Calu3 (cell line): Measurements from ENCODE around the gene MTERF4. TPM values are rescaled to one million over a fixed set of nuclear protein-coding genes. Genes with fewer than 3 reads are reported as not detected.

Experiments used
- BruUV-seq: library from RNA; stranded (reverse); fragments of 400-500 nt; replicated peaks from 2 replicates; lab custom pipeline; 2021; lab: Mats Ljungman, UMichigan
- CTCF ChIA-PET: fragments of 300-600 bp; sonication (Branson Sonifier 250); formaldehyde crosslinking; loops from one replicate; lab custom pipeline; 2022; ENCODE audit warnings: antibody characterized with exemption; lab: Charles Lee
- DNase-seq: peaks from one replicate; pipeline ENCODE4 v3.0.0; 2022
- H3K27ac Mint-ChIP-seq: one replicate; pipeline ENCODE4 v1.8.0; 2022; ENCODE audit warnings: mixed read lengths; ENCODE audit not compliant: unreplicated experiment
- H3K27me3 Mint-ChIP-seq: one replicate; pipeline ENCODE4 v1.8.0; 2022; ENCODE audit warnings: mixed read lengths; ENCODE audit not compliant: unreplicated experiment
- H3K36me3 Mint-ChIP-seq: one replicate; pipeline ENCODE4 v1.8.0; 2022; ENCODE audit warnings: mild to moderate bottlenecking, moderate library complexity, mixed read lengths; ENCODE audit not compliant: insufficient read depth, unreplicated experiment
- H3K4me1 Mint-ChIP-seq: one replicate; pipeline ENCODE4 v1.8.0; 2022; ENCODE audit warnings: mild to moderate bottlenecking, low read depth, mixed read lengths; ENCODE audit not compliant: unreplicated experiment
- H3K4me3 Mint-ChIP-seq: one replicate; pipeline ENCODE4 v1.8.0; 2022; ENCODE audit warnings: mild to moderate bottlenecking, low read depth, moderate library complexity, mixed read lengths; ENCODE audit not compliant: unreplicated experiment
- H3K9me3 Mint-ChIP-seq: one replicate; pipeline ENCODE4 v1.8.0; 2022; ENCODE audit warnings: low read depth, mixed read lengths; ENCODE audit not compliant: unreplicated experiment
- CTCF ChIP-seq: fragments of 200-600 bp; IDR thresholded peaks from one replicate; pipeline ENCODE4 v1.8.0; 2022; ENCODE audit warnings: antibody characterized with exemption; ENCODE audit not compliant: unreplicated experiment
- intact Hi-C: fragments of 100-400 bp; cut with micrococcal nuclease; formaldehyde crosslinking; loops from one replicate; pipeline ENCODE4 v1.10.0; 2022; ENCODE audit not compliant: unreplicated experiment
- total RNA-seq: library from RNA; stranded (reverse); gene quantifications from 2 replicates; pipeline ENCODE4 v1.2.3, GENCODE V29; 2022

Gene MTERF4
- total RNA-seq, 1 experiment from 2014 or later, result 33.6 TPM

DNA sequence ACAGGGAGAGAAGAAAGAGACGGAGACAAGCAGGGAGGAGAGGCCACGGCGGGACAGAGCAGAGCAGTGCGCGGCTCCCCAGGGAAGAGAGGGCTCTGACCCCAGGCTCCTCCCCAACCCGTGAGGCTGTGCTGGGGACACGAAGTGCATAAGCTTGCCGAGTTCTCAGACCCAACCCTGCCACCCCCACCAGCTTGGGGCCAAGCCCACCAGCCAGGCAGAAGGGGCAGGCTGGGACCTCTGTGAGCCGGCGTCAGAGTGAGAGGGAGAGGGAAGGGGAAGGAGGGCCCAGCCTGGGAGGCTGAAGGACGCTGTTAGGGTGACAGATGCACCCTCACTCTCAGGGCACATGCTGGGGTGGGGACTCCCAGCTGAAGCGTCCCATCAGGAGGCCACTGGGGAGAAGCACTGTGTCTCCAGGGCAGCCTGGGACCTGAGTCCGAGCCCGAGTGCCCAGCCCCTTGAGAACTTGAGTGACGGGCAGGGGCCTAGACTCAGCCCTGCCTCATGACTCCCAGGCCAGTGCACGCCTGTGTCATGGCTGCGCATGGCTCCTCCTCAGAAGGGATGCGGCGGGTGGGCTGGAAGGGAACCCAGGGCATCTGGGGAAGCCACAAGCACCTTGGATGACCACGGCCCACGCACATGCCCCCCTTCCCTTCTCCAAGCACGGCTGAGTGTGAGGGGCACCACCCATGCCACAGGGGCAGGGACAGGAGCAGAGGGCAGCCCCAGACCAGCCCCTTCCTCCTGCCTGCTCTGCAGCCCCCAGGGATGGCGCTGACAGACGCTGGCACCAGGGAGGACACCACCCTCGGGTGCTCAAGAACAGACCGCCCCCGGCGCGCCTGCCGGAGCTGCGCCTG, 31.0 kb downstream of the MTERF4 start:
- peaks cover 5% of the 10 kb centered on the region for H3K36me3 Mint-ChIP-seq
- H3K27ac Mint-ChIP-seq, result no peak overlapping the region
- no peaks in the 10 kb centered on the region for H3K4me1 Mint-ChIP-seq
- H3K4me3 Mint-ChIP-seq, result no peak overlapping the region
- CTCF ChIA-PET, result no interaction called here
- BruUV-seq, result no TSS peak
- TF ChIP-seq CTCF, result no peak
- no peaks in the 10 kb centered on the region for H3K9me3 Mint-ChIP-seq
- peaks cover 8% of the 10 kb centered on the region for H3K27me3 Mint-ChIP-seq
- intact Hi-C loops, result no loop called here
- DNase-seq, result no peak

DNA sequence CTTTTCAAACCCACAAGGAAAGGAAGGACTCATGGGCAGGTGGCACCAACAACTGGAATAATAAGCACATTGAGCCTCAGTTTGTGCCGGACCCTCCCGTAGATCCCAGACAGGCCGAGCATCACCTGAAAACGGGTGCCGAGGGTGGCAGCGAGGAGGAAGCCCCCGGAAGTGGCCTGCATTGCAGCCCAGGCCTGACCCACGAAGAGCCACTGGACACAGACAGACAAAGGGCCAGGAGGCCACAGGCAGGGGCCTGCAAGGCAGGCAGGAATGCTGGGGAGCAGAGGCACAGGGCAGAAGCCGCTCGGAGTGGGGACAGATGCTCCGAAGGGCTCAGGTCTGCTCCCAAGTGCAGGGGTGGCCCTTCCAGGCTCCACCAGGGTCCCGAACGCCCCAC, 31.7 kb downstream of the MTERF4 start:
- H3K36me3 Mint-ChIP-seq, result peaks cover 5% of the 10 kb centered on the region
- DNase-seq, result no peak
- H3K27me3 Mint-ChIP-seq, result peaks cover 13% of the 10 kb centered on the region
- BruUV-seq, result no TSS peak
- no peaks in the 10 kb centered on the region for H3K9me3 Mint-ChIP-seq
- intact Hi-C loops, result no loop called here
- no peaks in the 10 kb centered on the region for H3K4me1 Mint-ChIP-seq
- H3K27ac Mint-ChIP-seq, result no peak overlapping the region
- CTCF ChIA-PET, result no interaction called here
- TF ChIP-seq CTCF, result no peak
- H3K4me3 Mint-ChIP-seq, result no peak overlapping the region

DNA sequence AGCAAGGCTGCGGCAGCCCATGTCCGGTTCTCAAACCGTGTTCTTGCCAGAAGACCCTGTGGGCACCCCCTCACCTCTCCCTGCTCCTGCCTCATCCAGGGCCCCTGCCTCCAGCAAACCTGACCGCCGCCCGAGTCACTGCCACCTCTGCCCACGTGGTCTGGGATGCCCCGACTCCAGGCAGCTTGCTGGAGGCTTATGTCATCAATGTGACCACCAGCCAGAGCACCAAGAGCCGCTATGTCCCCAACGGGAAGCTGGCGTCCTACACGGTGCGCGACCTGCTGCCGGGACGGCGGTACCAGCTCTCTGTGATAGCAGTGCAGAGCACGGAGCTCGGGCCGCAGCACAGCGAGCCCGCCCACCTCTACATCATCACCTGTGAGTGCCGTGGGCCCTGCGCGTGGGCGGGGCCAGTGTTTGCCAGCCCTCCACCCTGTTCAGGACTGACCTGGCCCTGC, 32.2 kb downstream of the MTERF4 start:
- intact Hi-C loops, result no loop called here
- Mint-ChIP-seq H3K36me3 (peaks cover 6% of the 10 kb centered on the region), H3K4me3 (no peak overlapping the region), H3K27ac (no peak overlapping the region), H3K27me3 (peaks cover 13% of the 10 kb centered on the region), H3K4me1 (no peaks in the 10 kb centered on the region), H3K9me3 (no peaks in the 10 kb centered on the region)
- CTCF ChIA-PET, result no interaction called here
- no peak for DNase-seq
- BruUV-seq, result no TSS peak
- TF ChIP-seq CTCF, result no peak

DNA sequence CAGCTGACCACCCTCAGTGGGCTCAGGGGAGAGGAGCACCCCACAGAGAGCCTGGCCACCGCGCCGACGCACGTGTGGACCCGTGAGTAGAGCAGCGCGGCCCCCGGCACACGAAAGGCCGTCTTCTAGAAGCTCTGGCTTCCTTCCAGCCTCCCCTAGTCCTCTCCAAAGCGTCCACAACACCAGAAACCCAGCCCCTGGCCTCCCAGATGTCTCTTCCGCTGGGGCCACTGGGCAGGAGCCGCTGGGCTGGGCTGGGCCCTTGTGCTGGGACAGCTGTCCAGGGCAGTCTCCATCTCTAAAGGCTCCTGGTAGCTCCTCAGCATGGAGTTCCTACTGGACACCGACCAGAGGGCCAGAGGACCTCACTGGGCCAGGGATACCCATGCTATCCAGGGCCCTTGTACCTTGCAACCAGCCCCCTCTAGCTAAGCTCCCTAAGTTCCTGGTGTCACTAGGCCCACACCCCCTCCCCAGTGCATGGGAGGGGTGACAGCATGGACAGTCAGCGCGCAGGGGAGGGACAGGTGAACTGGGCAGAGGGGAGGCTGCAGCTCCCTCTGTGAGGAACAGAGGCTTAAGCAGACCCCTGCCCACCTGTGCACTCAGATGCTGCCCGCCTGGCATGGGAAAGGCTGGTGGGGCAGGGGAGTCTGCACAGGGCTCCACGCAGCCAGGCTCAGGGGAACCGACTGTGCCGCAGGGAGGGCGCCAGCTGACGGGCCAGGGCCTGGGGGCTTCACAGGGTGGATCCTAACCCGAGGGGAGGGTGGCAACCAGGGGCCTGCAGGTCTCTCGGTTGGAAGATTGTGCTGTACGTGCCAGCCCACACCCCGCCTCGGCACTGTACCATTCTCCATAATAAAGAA, 32.9 kb downstream of the MTERF4 start:
- no peak overlapping the region for H3K27ac Mint-ChIP-seq
- no peak for TF ChIP-seq CTCF
- no peak overlapping the region for H3K4me3 Mint-ChIP-seq
- no peak for DNase-seq
- BruUV-seq, result no TSS peak
- no peaks in the 10 kb centered on the region for H3K4me1 Mint-ChIP-seq
- H3K9me3 Mint-ChIP-seq, result no peaks in the 10 kb centered on the region
- H3K36me3 Mint-ChIP-seq, result peaks cover 12% of the 10 kb centered on the region
- CTCF ChIA-PET, result no interaction called here
- peaks cover 13% of the 10 kb centered on the region for H3K27me3 Mint-ChIP-seq
- intact Hi-C loops, result no loop called here
